ENCODE measurements around the gene ZNF135. TPM values are rescaled to one million over a fixed set of nuclear protein-coding genes. Genes with fewer than 3 reads are reported as not detected.

ZNF135 gene
- total and polyA plus RNA-seq, 4 donors: 2.2 to 13.5 (median 3.5) TPM

GRCh38 chr19:58089846-58090245 is 30.8 kb downstream of the ZNF135 start:
- H3K27ac ChIP-seq (ENCODE audit: low read depth in 1 of 2, low read length in 1 of 2): no peak overlapping the region
- peaks cover 0 to 69% (median 0%) of the 10 kb centered on the region in 4 donors for H3K9me3 ChIP-seq (ENCODE audit: control insufficient read depth in 4 of 4, insufficient read depth in 3 of 4, low read length in 3 of 4)
- H3K9ac ChIP-seq (ENCODE audit: insufficient read depth in 1 of 2, low read length in 2 of 2): no peak overlapping the region
- H3K4me3 ChIP-seq: no peak overlapping the region
- no peak for TF ChIP-seq CTCF (IDR thresholded peaks at IDR 0.05; ENCODE audit: control extremely low read depth, extremely low read depth)
- H3K4me1 ChIP-seq (ENCODE audit: control insufficient read depth in 5 of 5, insufficient read depth in 5 of 5, low read length in 5 of 5): no peaks in the 10 kb centered on the region
- ATAC-seq (ENCODE audit: insufficient read depth, low FRiP score) (no peak), DNase-seq (no peak)
- 96 to 97% methylated on average over 16 of the region's 16 CpGs for WGBS, 2 donors
- H3K36me3 ChIP-seq (ENCODE audit: control insufficient read depth in 4 of 4, insufficient read depth in 4 of 4, low read length in 4 of 4): peaks cover 13 to 38% (median 25%) of the 10 kb centered on the region in 4 donors
- no peaks in the 10 kb centered on the region for H3K27me3 ChIP-seq (ENCODE audit: control insufficient read depth in 3 of 3, insufficient read depth in 3 of 3, low read length in 2 of 3)

- WGBS, 2 donors: 85 to 89% methylated on average over 11 of the region's 11 CpGs
- no peaks in the 10 kb centered on the region for H3K4me1 ChIP-seq (ENCODE audit: control insufficient read depth in 5 of 5, insufficient read depth in 5 of 5, low read length in 5 of 5)
- no peak overlapping the region for H3K27ac ChIP-seq (ENCODE audit: low read depth in 1 of 2, low read length in 1 of 2)
- TF ChIP-seq CTCF (IDR thresholded peaks at IDR 0.05; ENCODE audit: control extremely low read depth, extremely low read depth): no peak
- H3K9me3 ChIP-seq (ENCODE audit: control insufficient read depth in 4 of 4, insufficient read depth in 3 of 4, low read length in 3 of 4): peaks cover 0 to 67% (median 0%) of the 10 kb centered on the region in 4 donors
- no peak overlapping the region for H3K9ac ChIP-seq (ENCODE audit: insufficient read depth in 1 of 2, low read length in 2 of 2)
- peaks cover 2 to 30% (median 12%) of the 10 kb centered on the region in 4 donors for H3K36me3 ChIP-seq (ENCODE audit: control insufficient read depth in 4 of 4, insufficient read depth in 4 of 4, low read length in 4 of 4)
- DNase-seq (no peak), ATAC-seq (ENCODE audit: insufficient read depth, low FRiP score) (no peak)
- no peaks in the 10 kb centered on the region for H3K27me3 ChIP-seq (ENCODE audit: control insufficient read depth in 3 of 3, insufficient read depth in 3 of 3, low read length in 2 of 3)
- no peak overlapping the region for H3K4me3 ChIP-seq
Measured at GRCh38 chr19:58091251-58091995, 32.3 kb downstream of the ZNF135 start.

- Histone ChIP-seq H3K9me3 (ENCODE audit: control insufficient read depth in 4 of 4, insufficient read depth in 3 of 4, low read length in 3 of 4) (peaks cover 0 to 51% (median 0%) of the 10 kb centered on the region in 4 donors), H3K27me3 (ENCODE audit: control insufficient read depth in 3 of 3, insufficient read depth in 3 of 3, low read length in 2 of 3) (no peaks in the 10 kb centered on the region), H3K4me1 (ENCODE audit: control insufficient read depth in 5 of 5, insufficient read depth in 5 of 5, low read length in 5 of 5) (peaks cover 0 to 8% (median 6%) of the 10 kb centered on the region in 5 donors), H3K9ac (ENCODE audit: insufficient read depth in 1 of 2, low read length in 2 of 2) (no peak overlapping the region), H3K36me3 (ENCODE audit: control insufficient read depth in 4 of 4, insufficient read depth in 4 of 4, low read length in 4 of 4) (peaks cover 0 to 18% (median 6%) of the 10 kb centered on the region in 4 donors), H3K27ac (ENCODE audit: low read depth in 1 of 2, low read length in 1 of 2) (no peak overlapping the region), H3K4me3 (no peak overlapping the region)
- DNase-seq (no peak), ATAC-seq (ENCODE audit: insufficient read depth, low FRiP score) (no peak)
- WGBS, 2 donors: 95 to 97% methylated on average over 7 of the region's 7 CpGs
- no peak for TF ChIP-seq CTCF (IDR thresholded peaks at IDR 0.05; ENCODE audit: control extremely low read depth, extremely low read depth)
Measured at GRCh38 chr19:58093071-58093470, 34.0 kb downstream of the ZNF135 start.
